HFF-Myc (cell line): Measurements from ENCODE around the gene CDC42SE1.

Experiments
- DNase-seq: peaks from one replicate; pipeline ENCODE4 v3.0.0-alpha.2; 2011; ENCODE audit warnings: low read depth; ENCODE audit errors: extremely low read depth
- H3K4me3 ChIP-seq: replicated peaks from 2 replicates; pipeline ENCODE4 v1.5.1; 2011; ENCODE audit warnings: low read depth, mild to moderate bottlenecking, control low read depth, low read length
- CTCF ChIP-seq: IDR thresholded peaks from 2 replicates; pipeline ENCODE4 v1.5.1; 2012; ENCODE audit warnings: mild to moderate bottlenecking, low read depth, low read length, control low read depth; ENCODE audit errors: missing control alignments

The CDC42SE1 gene

GRCh38 chr1:151047591-151047924 is 11.9 kb downstream of the CDC42SE1 start, which contains the start of gene C1orf56:
C1orf56 (plus strand) TSS chr1:151047751; CDS start chr1:151047848, 97 bp downstream.
- no peak for DNase-seq
- peak within 1 kb of the TSS; percentile 60 for H3K4me3 ChIP-seq
- no peak for TF ChIP-seq CTCF

- no peak overlapping the region for H3K4me3 ChIP-seq
- TF ChIP-seq CTCF: no peak
- no peak for DNase-seq
Measured at GRCh38 chr1:151043163-151043562, 16.3 kb downstream of the CDC42SE1 start.

GRCh38 chr1:151039521-151039920 is 19.9 kb downstream of the CDC42SE1 start:
- no peak for TF ChIP-seq CTCF
- no peak for DNase-seq
- H3K4me3 ChIP-seq: no peak overlapping the region

GRCh38 chr1:151037032-151037431 is 22.4 kb downstream of the CDC42SE1 start:
- H3K4me3 ChIP-seq: no peak overlapping the region
- DNase-seq: no peak
- TF ChIP-seq CTCF: no peak

GRCh38 chr1:151036356-151036755 is 23.1 kb downstream of the CDC42SE1 start, which contains the start of gene BNIPL:
BNIPL (plus strand) TSS chr1:151036586; CDS start chr1:151036726, 140 bp downstream.
- TF ChIP-seq CTCF: no peak
- H3K4me3 ChIP-seq: no peak within 1 kb of the TSS
- DNase-seq: no peak

GRCh38 chr1:151035167-151035566 is 24.3 kb downstream of the CDC42SE1 start:
- H3K4me3 ChIP-seq: no peak overlapping the region
- TF ChIP-seq CTCF: no peak
- no peak for DNase-seq

GRCh38 chr1:151032164-151032563 is 27.3 kb downstream of the CDC42SE1 start:
- no peak for DNase-seq
- H3K4me3 ChIP-seq: no peak overlapping the region
- no peak for TF ChIP-seq CTCF
